SK-MEL-5 (cell line): Measurements from ENCODE around the gene PGM3. TPM values are rescaled to one million over a fixed set of nuclear protein-coding genes. Genes with fewer than 3 reads are reported as not detected.

ENCODE experiments used
- DNase-seq: peaks from one replicate; pipeline ENCODE4 v3.0.0-alpha.2; 2016; ENCODE audit warnings: low read depth, low spot score
- in situ Hi-C: cut with HindIII; loops from 2 replicates; pipeline ENCODE4 v1.10.0; 2016; ENCODE audit warnings: low sequenced_read_pairs, high pct_unique_total_duplicates, low pct_unique_long_range_greater_than_20kb
- total RNA-seq: library from RNA; depleted of rRNA; stranded (reverse); fragments of >200 nt; shearing (Covaris generic); gene quantifications from 2 replicates; pipeline ENCODE4 v1.2.3, GENCODE V29; 2014; rRNA removed

PGM3 gene
- total RNA-seq, 1 experiment from 2014 or later: 27.0 TPM

GRCh38 chr6:83132121-83132520 lies 60.9 kb downstream of the PGM3 start:
- DNase-seq: no peak
- in situ Hi-C loops: no loop called here

- no peak for DNase-seq
- in situ Hi-C loops: no loop called here
These were observed 65.1 kb downstream of the PGM3 start for GRCh38 chr6:83127976-83128375.

GRCh38 chr6:83127258-83127657 lies 65.8 kb downstream of the PGM3 start:
- in situ Hi-C loops: no loop called here
- no peak for DNase-seq

- no peak for DNase-seq
- in situ Hi-C loops: no loop called here
These were observed 66.3 kb downstream of the PGM3 start for GRCh38 chr6:83126807-83127206.

GRCh38 chr6:83126223-83126622 lies 66.8 kb downstream of the PGM3 start:
- in situ Hi-C loops: no loop called here

GRCh38 chr6:83125425-83125824 lies 67.6 kb downstream of the PGM3 start:
- in situ Hi-C loops: no loop called here

More at GRCh38 chr6:83126223-83126622, 66.8 kb downstream of the PGM3 start:
- DNase-seq: no peak

GRCh38 chr6:83124553-83124952 lies 68.5 kb downstream of the PGM3 start:
- no peak for DNase-seq
- in situ Hi-C loops: no loop called here

More at GRCh38 chr6:83125425-83125824, 67.6 kb downstream of the PGM3 start:
- no peak for DNase-seq

- in situ Hi-C loops: no loop called here
- DNase-seq: no peak
These were observed 73.2 kb downstream of the PGM3 start for GRCh38 chr6:83119742-83120300.

- in situ Hi-C loops: no loop called here
- DNase-seq: no peak
These were observed 75.3 kb downstream of the PGM3 start for GRCh38 chr6:83117802-83118201.

Other genes starting within 250 kb of the PGM3 start
- gene UBE3D, start 127.4 kb downstream of the PGM3 start, total RNA-seq: 6.1 and 6.7 TPM in 2 replicates
- gene DOP1A, start 125.6 kb downstream of the PGM3 start, total RNA-seq: 5.3 and 11.5 TPM in 2 replicates
- gene RWDD2A, start 92 bp upstream of the PGM3 start, total RNA-seq: 2.8 and 3.1 TPM in 2 replicates
- 8.0 and 9.4 TPM in 2 replicates for gene ME1, start 237.8 kb upstream of the PGM3 start, total RNA-seq